CD4-positive, alpha-beta T cell treated with Interleukin-6 for 4 hours (primary cell): ENCODE data around the gene TTBK2.

ENCODE experiments used
- DNase-seq: peaks from one replicate; pipeline ENCODE4 v3.0.0-alpha.2; 2020; ENCODE audit warnings: mixed read lengths

Gene TTBK2

DNA sequence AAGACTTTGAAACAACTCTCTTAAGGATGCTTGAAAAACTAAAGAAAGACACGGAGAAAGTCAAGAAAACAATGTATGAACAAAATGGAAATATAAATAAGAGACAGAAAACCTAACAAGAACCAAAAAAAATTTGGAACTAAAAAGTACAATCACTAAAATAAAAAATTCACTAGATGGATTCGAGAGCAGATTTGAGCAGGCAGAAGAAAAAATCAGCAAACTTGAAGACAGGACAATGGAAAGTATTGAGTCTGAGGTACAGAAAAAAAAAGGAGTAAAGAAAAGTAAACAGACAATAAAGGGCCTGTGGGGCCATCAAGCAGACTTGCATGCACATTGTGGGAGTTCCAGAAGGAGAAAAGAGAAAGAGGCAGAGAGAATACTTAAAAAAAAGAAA is 170.3 kb downstream of the TTBK2 start:
- no peak for DNase-seq

DNA sequence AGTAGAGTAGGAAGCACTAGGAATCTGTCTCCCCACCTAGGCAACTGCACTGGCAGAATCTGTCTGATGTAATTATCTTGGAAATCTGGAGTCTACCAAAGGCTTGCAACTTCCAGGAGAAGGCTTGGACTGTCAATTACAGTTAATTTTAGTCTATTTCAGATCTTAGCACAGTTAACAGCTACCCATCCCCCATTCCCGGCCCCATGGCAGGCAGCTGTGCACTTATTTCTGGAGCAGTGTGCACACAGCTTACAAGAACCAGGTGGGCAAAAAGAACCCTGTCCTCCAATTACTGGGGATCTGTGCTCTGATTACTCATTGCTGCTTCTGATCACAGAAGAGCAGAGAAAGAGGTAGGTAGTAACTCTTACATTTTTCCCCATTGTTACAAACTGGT is 171.3 kb downstream of the TTBK2 start:
- DNase-seq: no peak

DNA sequence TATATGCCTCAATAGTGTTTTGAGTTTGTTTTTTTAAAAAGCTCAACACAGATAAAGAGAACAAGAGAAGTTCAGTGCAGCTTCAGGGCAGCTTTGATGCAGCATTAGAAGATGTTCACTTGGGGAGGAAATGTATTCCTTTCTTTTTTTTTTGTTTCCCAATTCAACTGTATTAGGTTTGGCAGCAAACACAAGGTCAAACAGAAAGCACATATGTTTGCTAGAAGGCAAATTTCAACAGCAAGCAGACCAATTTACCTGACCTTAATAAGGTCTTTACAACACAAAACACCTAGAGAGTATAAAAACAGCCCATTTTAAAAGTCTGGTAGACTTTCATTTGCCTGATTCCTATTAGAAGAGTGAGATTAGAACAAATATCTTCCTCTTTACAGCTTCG is 176.4 kb downstream of the TTBK2 start:
- no peak for DNase-seq

DNA sequence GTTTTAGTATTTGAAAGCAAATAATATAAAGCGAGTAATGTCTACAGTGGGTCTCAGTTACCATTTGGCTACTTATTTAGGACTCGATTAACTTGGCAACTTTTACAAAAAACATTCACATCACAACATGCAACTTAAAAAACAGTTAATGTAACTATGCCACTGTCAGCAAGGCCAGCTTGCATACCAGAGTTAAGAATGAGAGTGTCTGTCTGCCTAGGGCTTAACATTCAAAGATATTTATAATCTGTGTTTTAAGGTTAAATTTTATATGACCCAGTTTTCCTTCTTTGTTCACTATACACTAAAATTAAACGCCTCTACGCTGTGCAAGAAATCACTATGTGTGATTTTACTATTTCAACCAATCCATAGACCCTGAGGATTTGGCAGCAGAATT is 178.4 kb downstream of the TTBK2 start:
- DNase-seq: no peak

DNA sequence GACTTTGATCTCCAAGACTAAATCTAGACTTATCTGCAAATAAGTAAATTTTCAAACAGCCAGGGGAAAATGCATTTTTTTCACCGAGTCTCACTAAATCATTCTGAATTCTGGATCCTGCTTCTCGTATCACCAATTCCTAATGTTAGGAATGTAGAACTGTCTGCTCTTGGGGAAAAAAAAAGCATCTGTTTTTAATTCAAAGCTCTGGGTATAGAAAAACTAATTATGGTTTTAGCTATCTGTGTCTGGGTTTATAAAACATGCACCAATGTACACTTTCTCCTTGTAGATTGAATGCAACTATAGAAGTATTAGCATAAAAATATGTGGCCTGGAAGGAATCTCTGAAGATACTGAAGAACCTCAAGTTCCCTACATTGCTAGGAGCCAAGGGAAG is 178.9 kb downstream of the TTBK2 start:
- no peak for DNase-seq

DNA sequence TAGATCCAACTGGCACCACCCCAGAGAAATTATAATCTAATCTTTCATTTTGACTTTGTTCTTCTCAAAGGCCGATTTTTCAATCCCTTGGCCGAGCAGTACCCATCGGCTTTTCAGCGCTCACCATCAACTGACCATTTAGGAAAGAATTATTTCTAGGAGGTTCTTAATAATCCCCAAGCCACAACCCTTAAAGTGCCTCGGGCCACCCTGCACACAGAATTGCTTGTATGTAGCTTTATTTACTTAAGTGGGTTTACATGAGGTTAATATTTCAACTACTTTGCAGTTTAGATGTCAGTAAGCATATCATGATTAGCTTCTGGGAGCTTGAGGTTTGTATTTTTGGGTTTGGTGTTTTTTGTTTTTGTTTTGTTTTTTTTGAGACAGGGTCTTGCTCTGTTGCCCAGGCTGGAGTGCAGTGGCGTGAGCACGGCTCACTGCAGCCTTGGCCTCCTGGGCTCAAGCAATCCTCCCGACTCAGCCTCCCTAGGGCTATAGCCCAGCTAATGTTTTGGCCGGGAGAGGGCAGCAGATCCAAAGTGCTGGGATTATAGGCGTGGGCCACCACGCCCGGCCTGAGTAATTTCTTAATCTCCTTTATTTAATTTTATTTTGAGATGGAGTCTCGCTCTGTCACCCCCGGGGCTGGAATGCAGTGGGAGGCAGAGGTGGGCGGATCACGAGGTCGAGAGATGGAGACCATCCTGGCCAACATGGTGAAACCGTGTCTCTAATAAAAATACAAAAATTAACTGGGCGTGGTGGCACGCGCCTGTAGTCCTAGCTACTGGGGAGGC is 182.8 kb downstream of the TTBK2 start:
- no peak for DNase-seq

DNA sequence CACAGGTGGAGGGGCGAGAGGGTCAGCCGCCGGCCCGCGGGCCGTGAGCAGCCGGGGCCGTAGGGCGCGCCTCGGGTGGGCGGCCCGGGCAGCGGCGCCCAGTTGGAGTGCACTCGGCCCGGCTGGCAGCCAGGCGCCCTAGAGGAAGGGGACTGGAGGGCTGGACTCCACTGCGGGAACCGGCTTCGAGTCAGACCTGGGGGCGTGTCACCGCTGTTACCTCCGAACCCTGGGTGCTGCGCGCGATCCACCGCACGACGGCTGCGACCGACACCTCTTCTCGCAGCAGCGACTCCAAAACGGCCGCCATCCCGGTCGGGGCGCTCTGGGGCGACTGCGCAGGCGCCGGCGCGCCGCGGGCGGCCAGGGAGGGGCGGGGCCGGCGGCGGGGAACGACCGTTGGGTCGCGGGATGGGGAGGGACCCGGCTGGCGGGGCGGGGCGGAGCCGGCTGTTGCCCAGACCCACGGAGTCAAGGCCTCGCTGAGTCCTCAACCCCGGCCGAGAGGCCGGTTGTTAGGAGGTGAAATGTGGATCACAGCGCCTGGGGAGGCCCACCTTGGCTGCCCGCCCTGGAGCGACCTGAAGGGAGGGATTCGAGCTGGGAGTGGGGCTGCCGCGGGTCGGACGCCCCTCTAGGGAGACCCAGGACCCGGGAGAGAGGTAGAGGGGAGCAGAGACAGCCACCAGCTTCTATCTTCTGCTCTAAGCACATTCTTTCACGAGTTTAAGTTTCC is 183.6 kb downstream of the TTBK2 start, which contains the start of gene CDAN1:
TSS of gene CDAN1 (minus strand) at position 336 of the 736 bp plus-strand sequence. CDS start at position 310, 26 bp downstream.
- peak; percentile 95 for DNase-seq

DNA sequence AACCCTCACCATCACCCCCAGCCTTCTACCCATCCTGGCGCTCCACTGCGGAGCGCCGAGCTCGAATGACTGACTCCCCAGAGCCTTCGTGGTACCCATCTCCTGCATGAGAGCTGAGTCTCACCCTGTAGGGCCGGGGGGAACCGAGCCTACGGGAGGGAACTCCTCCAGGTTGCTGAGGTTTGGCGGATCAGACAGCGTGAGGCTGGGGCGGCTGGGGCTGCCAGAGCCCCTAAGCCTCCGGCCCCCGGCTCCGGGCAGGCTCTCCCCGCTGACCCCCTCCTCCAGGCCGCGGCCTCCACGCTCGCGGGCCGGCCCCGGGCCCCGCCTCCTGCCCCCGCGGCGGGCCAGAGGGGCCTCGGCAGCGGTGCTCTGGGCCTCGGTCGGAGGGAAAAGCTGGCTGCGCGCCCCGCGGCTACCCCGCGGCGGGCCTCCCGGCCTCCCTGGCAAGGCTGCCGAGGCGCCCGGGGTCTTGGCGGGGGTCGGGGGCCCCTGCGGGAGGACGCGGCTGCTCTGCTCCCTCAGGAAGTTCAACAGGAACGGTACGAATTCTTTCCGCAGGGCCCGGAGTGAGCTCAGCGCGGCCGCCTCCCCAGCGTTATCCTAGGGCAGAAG is 184.3 kb downstream of the TTBK2 start:
- peak; percentile 16 for DNase-seq

DNA sequence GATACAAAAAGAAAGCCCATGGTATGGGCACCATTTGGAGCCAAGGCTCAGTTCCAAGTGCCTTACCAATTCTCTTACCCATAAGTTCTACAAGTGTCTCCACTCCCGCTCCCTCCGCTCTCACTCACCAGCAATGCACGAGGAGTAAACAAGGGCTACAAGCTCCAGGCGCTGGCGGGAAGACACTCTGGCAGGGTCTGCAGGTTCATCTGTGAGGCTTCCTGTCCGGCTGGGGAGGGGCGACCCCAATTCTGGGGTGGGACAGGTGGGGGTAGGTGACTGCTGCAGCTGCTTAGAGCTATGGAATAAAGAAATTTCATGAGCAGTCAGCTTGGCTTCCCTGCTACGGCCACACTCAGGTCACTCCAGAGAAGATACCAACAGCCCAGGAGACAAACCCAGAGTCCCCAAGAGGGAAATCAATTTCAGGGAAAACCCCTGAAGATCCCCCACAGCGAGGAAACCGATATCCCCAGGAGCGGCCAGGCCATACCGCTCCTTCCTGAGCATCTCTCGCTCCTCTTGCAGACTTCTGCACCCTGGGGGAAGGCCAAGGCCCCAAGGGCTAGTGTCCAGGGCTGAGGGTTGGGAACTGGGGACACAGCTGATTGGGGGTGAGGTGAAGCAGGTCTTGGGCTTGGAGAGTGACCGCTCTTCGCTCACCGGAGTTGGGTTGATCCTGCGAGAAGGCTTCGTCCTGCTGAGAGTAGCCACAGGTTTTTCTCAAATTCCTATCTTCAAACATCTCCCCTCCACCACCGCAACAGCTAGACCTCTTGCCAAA is 185.0 kb downstream of the TTBK2 start:
- DNase-seq: no peak

DNA sequence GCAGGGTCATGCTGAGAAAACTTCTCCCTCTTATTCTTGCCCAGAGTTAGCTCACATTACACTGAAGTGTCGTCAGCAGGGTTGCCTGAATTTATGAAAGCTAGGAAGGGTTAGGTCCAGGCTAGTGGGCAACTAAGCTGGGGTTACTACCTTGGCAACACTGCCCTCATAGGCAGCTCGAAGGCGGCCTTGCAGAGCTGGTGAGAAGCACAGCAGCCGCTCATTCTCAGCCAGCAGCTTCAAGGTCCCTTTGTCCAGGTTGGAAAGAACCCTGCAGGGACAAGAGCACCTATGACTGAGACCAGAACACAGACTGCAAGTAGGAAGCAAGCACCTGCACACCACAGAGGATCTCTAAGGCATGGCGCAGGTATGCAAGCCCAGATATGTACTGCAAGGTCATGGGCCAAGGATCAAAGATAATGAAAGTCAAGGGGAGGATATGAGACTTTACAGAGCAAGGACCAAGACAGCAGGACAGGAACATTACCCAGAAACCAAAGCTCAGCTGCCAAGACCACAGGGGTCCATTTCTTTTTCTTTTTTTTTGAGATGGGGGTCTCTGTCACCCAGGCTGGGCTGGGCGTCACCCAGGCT is 186.4 kb downstream of the TTBK2 start:
- no peak for DNase-seq

DNA sequence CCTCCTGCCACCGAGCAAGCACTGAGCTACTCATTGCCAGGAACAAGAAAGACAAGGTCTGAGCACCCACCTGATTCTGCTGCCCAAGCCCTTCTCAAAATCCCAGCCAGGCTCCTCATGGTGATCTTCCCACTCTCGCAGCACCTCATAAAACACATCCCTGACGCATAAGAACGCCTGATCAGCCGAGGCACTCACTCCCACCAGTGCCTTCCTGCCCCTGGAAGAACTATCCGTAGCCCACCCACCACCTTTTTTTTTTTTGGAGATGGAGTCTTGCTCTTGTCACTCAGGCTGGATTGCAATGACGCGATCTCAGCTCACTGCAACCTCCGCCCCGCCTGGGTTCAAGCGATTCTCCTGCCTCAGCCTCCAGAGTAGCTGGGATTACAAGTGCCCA is 187.6 kb downstream of the TTBK2 start:
- no peak for DNase-seq

DNA sequence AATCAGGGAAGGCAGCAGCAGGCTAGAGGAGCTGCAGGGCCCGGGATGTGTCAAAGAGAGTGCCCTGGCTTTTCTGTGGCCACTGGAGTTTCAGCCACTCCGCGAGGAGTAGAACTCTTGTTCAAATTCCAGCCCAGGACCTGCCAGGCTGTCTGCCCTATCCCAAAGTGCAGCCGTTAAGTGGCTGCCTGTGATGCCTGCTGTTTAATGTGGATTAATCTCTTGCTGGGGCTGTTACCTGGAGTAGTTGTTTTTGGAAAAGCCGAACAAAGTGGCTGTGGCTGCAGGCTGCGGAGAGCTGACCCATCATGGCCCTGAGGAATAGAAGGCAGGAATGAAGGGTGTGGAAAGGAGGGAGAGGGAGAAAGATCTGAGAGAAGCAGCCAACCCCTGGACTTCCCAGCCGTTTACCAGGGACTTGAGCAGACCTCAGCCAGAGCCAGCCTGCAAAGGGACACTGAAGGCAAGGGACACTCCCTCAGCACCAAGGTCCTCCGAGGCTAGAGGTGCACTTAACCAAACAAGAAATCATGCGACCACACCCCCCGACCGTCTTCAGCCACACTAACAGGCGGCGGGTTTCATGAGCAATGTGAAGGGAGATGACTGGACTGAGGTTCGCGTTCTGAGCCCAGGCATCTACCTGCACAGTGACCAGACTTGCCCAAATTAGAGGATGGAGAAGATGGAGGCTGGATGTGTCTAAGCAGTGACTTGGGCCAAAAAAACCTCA is 188.3 kb downstream of the TTBK2 start:
- DNase-seq: no peak

DNA sequence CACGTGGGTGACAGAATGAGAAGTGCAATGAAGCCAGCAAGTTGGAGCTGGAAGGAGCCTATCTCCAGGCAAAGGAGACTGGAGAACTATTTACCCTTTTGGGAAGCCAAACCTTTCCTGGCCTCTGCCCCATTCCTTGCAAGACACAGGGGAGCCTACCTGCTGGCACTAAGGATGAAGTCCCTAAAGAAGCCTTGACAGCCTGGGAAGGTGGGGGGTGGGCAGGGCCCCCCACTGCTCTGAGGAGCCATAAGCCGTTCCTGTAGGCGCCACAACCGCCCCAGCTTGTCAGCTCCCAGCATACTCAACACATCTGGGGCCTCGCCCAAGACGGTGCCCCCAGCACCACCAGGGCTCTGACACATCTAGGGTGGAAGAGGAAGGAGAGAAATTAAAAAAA is 189.1 kb downstream of the TTBK2 start:
- DNase-seq: no peak

DNA sequence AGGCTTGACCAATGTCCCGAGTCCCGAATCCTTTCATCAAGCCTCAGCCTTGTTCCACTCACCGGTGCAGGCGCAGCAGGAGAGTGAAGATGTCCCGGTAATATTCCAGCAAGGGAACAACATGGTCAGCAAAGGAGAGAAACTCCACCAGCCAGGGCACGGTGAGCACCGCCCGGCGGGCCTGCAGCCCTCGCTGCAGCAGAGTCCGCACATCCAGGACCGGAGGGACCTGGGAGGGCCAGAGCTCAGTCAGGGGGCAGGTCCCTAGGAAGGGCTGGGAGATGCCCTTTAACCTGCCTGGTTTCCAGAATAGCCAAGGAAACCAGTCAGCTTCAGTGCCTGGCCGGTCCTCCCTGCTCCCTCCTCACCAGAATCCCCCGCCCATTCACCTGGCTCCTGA is 190.0 kb downstream of the TTBK2 start:
- DNase-seq: no peak

DNA sequence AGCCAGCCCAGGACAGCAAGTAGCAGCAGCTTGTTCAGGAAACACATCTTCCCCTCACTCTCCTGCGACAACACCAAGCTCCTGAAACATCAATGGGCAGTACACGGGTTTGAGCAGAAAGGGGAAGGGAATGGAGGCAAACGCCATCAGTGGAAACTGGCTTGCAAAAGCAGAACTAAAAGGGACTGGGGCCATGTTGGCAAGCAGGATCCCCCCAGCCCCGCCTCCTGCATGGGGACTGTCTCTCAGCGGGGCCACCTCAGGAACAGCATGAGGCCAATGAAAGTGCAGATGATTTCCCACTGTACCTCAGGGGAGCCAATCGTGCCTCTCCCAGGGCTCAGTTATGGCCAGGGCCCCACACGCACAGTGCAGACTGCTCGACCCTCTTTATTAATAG is 190.4 kb downstream of the TTBK2 start:
- DNase-seq: no peak

DNA sequence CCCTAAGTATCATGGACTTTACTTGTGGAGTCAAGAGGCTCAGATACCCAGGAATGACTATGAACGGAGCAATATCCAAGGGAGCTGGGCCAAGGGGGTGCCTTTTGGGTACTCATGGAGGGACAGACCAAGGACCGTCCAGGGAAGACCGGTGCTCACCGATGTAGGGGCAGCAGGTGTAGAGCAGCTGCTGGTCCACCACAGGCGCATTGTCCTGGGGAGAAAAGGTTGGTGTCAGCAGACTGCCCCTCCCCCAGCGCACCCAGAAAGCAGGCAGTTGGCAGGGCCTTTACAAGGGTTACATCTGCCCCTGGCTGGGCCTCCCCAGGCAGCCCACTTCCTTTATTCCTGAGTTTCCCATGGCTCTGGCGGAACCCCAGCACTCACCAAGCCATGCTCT is 191.2 kb downstream of the TTBK2 start:
- DNase-seq: no peak

DNA sequence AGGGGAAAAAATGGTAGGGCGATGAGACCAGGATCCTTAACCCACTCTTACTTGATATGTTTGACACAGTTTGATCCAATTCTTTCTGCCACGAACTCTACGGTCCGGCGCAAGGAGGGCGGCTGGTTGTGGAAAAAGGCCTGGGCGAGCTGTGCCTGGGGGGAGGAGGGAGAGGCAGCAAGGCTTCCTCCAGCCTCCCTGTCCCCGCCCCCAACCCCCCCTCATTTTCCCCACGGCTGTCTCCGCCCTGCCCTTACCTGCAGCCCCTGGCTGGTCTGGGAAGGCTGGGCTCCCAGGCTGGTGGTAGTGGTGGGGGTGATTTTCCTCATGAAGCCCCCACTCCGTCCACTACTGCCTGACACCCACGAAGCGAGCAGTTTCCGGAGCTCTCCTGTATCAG is 191.6 kb downstream of the TTBK2 start:
- no peak for DNase-seq

DNA sequence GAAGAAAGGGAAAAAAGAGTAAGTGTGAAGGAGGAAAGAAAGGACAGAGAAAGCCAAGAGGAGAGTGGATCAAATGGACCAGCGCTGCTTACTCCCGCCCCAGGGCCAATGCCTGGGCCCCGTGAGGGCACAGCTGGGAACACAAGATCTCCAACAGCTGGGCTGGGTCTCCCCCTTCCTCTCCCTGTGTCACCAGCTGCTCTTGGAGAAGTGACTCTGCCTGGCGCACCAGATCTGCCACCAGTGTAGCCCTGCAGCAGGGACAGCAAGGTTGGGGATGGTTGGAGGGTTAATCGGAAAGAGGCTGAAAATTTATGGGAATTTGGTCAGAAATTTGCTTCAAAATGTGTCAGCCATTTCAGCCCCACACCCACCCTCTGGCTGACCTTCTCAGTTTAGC is 192.0 kb downstream of the TTBK2 start:
- no peak for DNase-seq

DNA sequence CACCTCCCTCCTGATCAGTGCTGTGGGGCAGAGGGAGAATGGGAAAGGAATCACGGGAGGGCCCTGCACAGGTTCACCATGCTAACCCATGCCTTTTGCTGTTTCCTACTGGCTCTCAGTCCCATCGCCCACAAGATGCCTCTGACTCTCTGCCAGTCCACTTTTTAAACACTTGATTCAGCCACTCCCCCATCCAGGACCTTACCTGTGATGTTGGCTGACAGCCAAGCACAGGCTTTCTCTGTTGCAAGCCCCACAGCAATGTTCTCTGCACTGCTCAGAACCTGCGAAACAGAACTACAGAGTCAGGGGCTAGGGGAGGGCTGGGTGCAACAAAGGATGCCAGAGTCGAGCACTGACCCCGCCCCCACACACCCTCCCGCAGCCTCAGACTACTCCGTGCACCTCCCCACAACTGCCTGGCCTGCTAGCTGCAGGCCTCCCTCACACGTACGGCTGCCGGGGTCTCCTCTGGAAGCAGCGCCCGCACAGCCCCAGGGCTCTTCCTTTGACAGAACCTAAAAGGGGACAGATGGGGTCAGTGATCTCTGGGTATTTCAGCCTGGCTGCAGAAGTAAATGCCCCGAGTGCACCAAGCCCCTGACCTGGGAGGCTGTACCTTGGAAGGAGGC is 192.7 kb downstream of the TTBK2 start:
- no peak for DNase-seq

DNA sequence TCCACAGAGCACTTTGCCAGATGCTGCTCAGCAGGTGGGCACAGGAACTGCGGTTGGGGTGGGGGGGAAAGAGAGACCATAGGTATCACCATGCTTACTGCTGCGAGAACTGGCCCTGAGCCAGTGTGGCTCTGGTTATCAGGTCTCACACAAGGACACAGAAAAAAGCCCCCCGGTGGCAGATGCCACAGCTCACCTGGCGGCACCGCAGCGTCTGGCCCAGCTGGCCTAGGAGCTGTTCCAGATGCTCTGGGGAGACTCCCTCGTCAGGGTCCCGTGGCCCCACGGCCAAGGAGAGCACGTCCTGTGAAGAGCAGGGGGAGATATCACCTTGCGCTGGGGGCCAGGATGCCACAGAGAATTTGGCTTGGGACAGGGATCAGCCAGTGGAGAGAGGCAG is 194.5 kb downstream of the TTBK2 start:
- no peak for DNase-seq

DNA sequence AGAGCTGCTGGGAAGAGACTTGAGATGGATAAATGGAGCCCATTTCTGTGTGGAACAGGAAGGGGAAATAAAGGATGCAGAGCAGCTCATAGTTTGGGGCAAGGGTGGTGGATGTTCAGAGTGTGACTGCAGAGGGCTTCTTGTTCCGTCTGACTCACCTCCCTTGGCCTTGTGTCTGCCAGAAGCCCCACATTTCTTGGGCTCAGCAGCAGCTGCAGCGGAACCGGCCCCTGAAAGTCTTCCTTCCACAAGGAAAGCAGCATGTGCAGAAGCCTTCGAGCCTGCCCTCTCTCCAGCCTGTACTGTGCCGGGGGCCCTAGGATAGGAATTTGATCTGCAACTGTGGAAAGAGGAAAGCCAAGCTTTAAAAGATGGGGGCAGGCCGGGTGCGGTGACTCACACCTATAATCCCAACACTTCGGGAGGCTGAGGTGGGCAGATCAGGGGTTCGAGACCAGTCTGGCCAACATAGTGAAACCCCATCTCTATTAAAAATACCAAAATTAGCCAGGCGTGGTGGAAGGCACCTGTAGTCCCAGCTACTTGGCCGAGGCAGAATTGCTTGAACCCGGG is 195.2 kb downstream of the TTBK2 start:
- DNase-seq: no peak
